ENCODE results near the gene NUP210L. TPM values are rescaled to one million over a fixed set of nuclear protein-coding genes. Genes with fewer than 3 reads are reported as not detected.

NUP210L gene
- total and polyA plus RNA-seq, 7 donors, result under 0.01 to 0.01 (median under 0.01) TPM; not detected in 4

DNA sequence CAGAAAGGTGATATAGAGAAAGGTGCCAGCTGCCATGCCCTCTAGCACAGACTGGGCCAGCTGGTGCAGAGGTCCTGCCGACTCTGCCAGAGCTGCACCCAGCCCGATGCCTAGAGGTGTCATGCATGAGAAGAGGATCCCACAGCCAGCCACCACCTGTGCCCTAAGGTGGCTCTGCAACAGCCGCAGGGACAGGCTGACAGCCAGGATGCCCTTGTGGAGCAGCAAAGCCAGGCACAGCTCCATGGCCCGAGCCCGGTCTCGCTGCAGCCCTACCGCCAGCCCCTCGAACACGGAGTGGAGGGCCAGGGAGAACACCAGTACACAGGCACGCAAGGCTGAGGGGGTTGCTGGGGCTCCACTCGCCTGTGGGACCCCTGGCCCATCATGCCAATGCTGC is 194.7 kb downstream of the NUP210L start:
- TF ChIP-seq EP300 (IDR thresholded peaks at IDR 0.05) (no peak), POLR2AphosphoS5 (IDR thresholded peaks at IDR 0.05) (no peak), POLR2A (IDR thresholded peaks at IDR 0.05) (no peak)
- TF ChIP-seq, protein P1, sequence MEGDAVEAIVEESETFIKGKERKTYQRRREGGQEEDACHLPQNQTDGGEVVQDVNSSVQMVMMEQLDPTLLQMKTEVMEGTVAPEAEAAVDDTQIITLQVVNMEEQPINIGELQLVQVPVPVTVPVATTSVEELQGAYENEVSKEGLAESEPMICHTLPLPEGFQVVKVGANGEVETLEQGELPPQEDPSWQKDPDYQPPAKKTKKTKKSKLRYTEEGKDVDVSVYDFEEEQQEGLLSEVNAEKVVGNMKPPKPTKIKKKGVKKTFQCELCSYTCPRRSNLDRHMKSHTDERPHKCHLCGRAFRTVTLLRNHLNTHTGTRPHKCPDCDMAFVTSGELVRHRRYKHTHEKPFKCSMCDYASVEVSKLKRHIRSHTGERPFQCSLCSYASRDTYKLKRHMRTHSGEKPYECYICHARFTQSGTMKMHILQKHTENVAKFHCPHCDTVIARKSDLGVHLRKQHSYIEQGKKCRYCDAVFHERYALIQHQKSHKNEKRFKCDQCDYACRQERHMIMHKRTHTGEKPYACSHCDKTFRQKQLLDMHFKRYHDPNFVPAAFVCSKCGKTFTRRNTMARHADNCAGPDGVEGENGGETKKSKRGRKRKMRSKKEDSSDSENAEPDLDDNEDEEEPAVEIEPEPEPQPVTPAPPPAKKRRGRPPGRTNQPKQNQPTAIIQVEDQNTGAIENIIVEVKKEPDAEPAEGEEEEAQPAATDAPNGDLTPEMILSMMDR (IDR thresholded peaks at IDR 0.05), result no peak
- H3K4me3 ChIP-seq, result no peak overlapping the region
- H3K27me3 ChIP-seq, result no peaks in the 10 kb centered on the region
- no peaks in the 10 kb centered on the region for H3K9me3 ChIP-seq
- no peak for DNase-seq
- peaks cover 0 to 21% (median 6%) of the 10 kb centered on the region in 4 donors for H3K36me3 ChIP-seq
- peaks cover 0 to 69% (median 60%) of the 10 kb centered on the region in 4 donors for H3K4me1 ChIP-seq
- 94 to 97% methylated on average over 11 of the region's 11 CpGs for WGBS, 2 donors
- intact Hi-C loops (cut with DNase I), result no loop called here
- peak overlapping the region in 3 of 4 donors; percentile 93 to 98 (median 98) for H3K27ac ChIP-seq

DNA sequence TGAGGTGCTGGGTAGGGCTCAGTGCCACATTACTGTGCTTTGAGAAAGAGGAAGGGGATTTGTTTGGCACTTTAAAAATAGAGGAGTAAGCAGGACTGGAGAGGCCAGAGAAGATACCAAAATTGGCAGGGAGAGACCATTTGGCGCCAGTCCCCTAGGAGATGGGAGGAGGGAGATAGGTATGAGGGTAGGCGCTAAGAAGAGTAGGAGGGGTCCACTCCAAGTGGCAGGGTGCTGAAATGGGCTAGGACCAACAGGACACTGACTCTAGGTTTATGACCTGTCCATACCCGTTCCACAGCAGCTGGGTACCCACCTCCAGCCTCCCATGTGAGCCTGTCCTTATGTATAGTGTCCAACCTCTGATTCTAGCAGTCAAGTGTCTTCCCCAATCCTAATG is 195.4 kb downstream of the NUP210L start:
- Histone ChIP-seq H3K4me3 (peak overlapping the region in 1 of 4 donors; percentile 77), H3K27ac (peak overlapping the region; percentile 93 to 98 (median 97)), H3K9me3 (no peaks in the 10 kb centered on the region), H3K27me3 (no peaks in the 10 kb centered on the region), H3K36me3 (peaks cover 0 to 26% (median 7%) of the 10 kb centered on the region in 4 donors), H3K4me1 (peaks cover 0 to 64% (median 56%) of the 10 kb centered on the region in 4 donors)
- intact Hi-C loops (cut with DNase I), result loop anchor here (5.0 kb wide), 1 partner anchor 37 kb away; the partner anchor contains the start of gene GATAD2B
- TF ChIP-seq, protein P1 (IDR thresholded peaks at IDR 0.05), result no peak
- TF ChIP-seq POLR2A (IDR thresholded peaks at IDR 0.05), result no peak
- TF ChIP-seq POLR2AphosphoS5 (IDR thresholded peaks at IDR 0.05), result no peak
- TF ChIP-seq EP300 (IDR thresholded peaks at IDR 0.05), result no peak
- no peak for DNase-seq
- WGBS, 2 donors, result 67 to 91% methylated on average over 3 of the region's 3 CpGs

DNA sequence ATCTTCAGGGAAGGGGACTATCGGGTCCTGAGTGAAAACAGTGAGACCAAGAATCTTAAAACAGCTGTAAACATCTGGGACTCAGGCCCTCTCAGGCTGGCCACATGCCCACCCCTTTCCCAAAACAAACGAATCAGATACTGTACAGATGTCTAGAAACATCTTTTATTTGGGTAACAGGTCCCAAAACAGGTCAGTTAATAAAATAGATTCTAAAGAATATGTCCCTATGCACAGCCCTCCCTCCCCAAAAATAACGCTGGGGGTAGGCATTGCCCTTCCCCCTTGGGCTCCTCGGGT is 196.0 kb downstream of the NUP210L start:
- peaks cover 0 to 59% (median 52%) of the 10 kb centered on the region in 4 donors for H3K4me1 ChIP-seq
- WGBS, 2 donors, result 20 to 26% methylated on average over 4 of the region's 4 CpGs
- H3K9me3 ChIP-seq, result no peaks in the 10 kb centered on the region
- TF ChIP-seq EP300 (IDR thresholded peaks at IDR 0.05), result no peak
- TF ChIP-seq POLR2AphosphoS5 (IDR thresholded peaks at IDR 0.05), result no peak
- TF ChIP-seq POLR2A (IDR thresholded peaks at IDR 0.05), result no peak
- TF ChIP-seq, protein P1 (IDR thresholded peaks at IDR 0.05), result no peak
- DNase-seq, result peak; percentile 84
- peak overlapping the region; percentile 93 to 98 (median 97) for H3K27ac ChIP-seq
- intact Hi-C loops (cut with DNase I), result loop anchor here (5.0 kb wide), 1 partner anchor 37 kb away; the partner anchor contains the start of gene GATAD2B
- H3K27me3 ChIP-seq, result no peaks in the 10 kb centered on the region
- peak overlapping the region; percentile 77 to 98 (median 85) for H3K4me3 ChIP-seq
- peaks cover 0 to 30% (median 7%) of the 10 kb centered on the region in 4 donors for H3K36me3 ChIP-seq

DNA sequence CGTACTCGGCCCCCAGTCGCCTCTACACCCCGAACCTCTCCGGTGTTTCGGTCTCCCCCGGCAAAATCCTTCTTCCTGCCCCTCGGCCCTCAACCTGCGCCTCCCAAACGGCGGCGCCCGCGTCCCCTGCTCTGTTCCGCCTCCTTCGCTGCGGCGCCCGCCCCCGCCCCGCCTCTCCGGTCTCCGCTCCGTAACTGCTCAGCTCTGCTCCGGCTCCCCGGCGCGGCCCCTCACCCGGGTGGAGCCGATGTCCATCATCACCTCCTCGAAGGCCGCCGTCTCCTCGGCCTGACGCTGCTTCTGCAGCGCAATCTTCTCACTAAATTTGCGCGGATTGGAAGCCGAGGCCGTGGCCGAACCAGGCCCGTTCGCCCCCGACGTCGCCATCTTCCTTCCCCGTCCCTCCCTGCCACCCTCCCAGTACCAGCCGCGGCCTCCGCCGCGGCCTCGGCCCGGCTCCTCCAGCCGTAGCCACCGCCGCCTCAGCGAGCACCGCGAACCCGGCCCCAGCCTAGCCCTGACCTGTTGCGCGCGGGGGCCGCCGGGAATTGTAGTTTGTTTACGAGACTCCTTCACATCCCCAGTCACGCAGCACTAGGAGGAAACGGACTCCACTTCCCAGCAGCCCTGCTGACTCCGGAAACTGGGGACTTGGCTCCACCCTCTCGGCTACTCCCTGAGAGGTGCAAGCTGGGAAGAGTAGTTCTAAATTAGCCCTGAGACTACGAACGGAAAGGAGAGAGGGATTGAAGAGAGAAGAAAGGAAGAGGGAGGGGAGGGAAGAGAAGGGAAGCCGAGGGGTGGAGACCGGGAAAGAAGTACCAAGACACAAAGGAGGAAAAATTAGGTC is 196.5 kb downstream of the NUP210L start, which contains the start of gene CRTC2:
TSS of gene CRTC2 (minus strand) at position 502 of the 850 bp plus-strand sequence. CDS start at position 387, 115 bp downstream.
- Histone ChIP-seq H3K36me3 (peaks cover 2 to 35% (median 9%) of the 10 kb centered on the region in 4 donors), H3K27me3 (no peaks in the 10 kb centered on the region), H3K27ac (peak within 1 kb of the TSS; percentile 93 to 98 (median 97)), H3K4me3 (peak within 1 kb of the TSS; percentile 77 to 98 (median 85)), H3K4me1 (peaks cover 0 to 56% (median 51%) of the 10 kb centered on the region in 4 donors), H3K9me3 (no peaks in the 10 kb centered on the region)
- 0 to 1% methylated on average over 74 to 75 of the region's 75 CpGs for WGBS, 2 donors
- intact Hi-C loops (cut with DNase I), result loop anchor here (5.0 kb wide), 1 partner anchor 36 kb away; the partner anchor contains the start of gene GATAD2B
- peak; percentile 100 for DNase-seq
- TF ChIP-seq EP300 (IDR thresholded peaks at IDR 0.05) (no peak), POLR2A (IDR thresholded peaks at IDR 0.05) (peak; percentile 66 to 79), POLR2AphosphoS5 (IDR thresholded peaks at IDR 0.05) (peak; percentile 77 to 89 (median 85))
- TF ChIP-seq, protein P1 (IDR thresholded peaks at IDR 0.05), result no peak

Measured in sigmoid colon (tissue), 7 donors.